GM20431 (cell line): ENCODE results near the gene TTC33.
"Not testable (repeated sequence)": the region's sequence is repeated elsewhere in the genome, so short reads cannot be mapped to it uniquely, and the experiment has no call there.

Experiments used
- in situ Hi-C: fragments of 300-500 bp; cut with MseI, MboI; formaldehyde crosslinking; loops from one replicate; pipeline ENCODE4 v1.15.0; 2020; ENCODE audit warnings: low sequenced_read_pairs; ENCODE audit not compliant: unreplicated experiment

Gene TTC33

DNA sequence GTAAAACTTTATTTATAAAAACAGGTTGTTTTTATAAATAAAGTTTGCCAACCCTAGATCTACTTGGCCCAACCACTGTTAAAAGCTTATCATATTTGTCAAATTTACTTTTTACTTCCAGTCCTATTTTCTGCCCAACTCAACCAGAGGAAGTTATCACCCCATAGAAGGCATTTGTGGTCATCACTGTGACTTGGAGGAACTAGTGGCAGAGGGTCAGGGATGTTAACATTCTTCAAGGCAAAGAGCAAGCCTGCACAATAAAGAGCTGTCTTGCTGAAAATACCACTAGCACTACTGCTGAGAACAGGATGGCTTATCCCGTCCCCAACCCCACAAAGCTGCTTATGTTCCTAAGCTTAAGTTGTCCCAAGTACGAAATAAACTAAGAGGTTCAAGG, 22.3 kb downstream of the TTC33 start:
- in situ Hi-C loops, result no loop called here

DNA sequence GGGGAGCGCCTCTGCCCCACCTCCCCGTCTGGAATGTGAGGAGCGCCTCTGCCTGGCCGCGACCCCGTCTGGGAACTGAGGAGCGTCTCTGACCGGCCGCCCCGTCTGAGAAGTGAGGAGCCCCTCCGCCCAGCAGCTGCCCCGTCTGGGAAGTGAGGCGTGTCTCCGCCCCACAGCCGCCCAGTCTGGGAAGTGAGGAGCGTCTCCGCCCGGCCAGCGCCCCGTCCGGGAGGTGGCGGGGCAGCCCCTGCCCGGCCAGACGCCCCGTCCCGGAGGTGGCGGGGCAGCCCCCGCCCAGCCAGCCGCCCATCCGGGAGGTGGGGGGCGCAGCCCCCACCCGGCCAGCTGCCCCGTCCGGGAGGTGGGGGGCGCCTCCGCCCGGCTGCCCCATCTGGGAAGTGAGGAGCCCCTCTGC, 33.3 kb downstream of the TTC33 start:
- in situ Hi-C loops, result not testable (repeated sequence)

DNA sequence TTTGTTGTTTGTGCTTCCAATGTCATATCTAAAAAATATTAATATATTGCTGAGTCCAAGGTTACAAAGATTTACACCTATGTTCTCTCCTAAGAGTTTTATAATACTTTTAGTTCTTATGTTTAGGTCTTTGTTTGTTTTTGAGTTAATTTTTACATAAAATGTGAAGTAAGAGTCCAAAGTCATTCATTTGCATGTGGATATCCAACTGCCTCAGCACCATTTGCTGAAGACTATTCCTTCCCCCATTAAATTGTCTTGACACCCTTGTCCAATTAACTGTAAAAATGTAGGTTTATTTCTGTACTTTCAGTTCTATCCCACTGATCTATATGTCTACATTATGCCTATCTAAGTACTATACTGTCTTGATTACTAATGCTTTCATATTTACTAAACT, 35.7 kb downstream of the TTC33 start:
- in situ Hi-C loops, result no loop called here

DNA sequence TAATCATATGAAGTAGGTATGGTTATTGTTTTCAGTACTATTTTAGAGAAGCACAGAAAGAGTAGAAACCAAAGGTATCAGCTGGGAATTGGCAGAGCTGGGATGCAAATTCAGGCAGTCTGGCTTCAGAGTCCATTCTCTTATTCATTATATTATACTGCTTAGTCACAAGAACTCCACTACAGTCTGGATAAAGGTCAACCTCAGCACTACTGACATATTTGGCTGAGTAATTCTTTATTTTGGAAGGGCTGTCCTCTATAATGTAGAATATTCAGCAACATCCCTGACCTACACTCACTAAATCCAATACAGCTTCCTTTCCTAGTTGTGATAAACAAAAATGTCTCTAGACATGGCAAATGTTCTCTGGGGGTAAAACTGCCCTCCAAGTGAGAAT, 38.5 kb downstream of the TTC33 start:
- in situ Hi-C loops, result no loop called here

DNA sequence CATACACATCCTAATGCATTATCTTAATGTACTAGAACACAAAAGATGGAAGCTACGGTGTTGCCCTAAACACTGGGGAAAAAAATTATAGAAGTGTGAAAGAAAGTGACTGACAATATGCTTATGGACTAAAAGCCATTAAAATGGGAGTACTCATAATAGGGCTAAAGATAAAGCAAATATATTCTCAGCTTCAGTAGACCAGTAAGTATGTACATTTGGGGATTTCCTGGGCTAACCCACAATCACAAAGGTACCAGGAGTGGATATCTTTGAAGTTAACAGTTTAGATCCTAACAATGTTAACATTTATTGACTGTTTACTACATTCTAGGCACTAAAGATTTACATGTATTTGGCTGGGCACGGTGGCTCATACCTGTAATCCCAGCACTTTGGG, 39.2 kb downstream of the TTC33 start:
- in situ Hi-C loops, result no loop called here

DNA sequence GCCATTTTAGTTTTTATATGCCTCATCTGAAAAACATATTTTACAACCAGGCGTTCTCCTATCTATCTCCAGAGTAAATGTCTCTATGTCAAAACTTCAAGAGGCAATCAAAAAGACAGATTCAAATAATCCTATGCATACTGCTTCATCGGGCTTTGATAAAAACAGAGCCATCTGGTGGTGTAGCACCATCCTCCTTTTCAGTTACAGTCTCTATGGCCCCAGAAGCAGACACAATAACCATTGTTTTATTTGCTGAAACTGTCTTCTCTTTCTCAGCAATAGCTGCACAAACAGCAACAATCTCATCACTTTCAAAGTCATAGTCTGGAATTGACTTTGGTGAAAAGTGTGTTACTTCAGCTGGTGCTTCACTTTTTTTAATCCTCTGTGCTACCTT, 39.8 kb downstream of the TTC33 start:
- in situ Hi-C loops, result no loop called here

DNA sequence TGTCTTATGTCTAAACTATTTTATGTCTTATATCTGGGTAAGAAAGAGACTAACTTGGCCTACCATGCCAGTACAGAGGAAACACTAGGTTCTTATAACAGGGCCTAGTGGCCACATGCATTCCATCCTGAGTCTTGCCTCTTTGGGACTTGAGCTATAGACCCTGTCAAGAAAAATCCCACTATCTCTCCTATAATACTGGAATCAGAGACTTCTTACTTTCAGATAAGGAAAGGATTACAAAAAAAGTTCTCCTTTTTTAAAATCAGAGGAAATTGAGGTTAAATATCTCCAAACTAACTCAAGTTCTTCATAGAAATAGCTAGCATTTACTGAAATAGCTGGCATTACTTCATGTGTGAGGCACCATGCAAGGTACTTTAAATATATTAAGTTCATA, 41.8 kb downstream of the TTC33 start:
- in situ Hi-C loops, result no loop called here

DNA sequence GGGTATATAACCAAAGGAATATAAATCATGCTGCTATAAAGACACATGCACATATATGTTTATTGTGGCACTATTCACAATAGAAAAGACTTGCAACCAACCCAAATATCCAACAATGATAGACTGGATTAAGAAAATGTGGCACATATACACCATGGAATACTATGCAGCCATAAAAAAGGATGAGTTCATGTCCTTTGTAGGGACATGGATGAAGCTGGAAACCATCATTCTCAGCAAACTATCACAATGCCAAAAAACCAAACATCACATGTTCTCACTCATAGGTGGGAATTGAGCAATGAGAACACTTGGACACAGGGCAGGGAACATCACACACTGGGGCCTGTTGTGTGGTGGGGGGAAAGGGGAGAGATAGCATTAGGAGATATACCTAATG, 45.2 kb downstream of the TTC33 start:
- in situ Hi-C loops, result not testable (repeated sequence)

DNA sequence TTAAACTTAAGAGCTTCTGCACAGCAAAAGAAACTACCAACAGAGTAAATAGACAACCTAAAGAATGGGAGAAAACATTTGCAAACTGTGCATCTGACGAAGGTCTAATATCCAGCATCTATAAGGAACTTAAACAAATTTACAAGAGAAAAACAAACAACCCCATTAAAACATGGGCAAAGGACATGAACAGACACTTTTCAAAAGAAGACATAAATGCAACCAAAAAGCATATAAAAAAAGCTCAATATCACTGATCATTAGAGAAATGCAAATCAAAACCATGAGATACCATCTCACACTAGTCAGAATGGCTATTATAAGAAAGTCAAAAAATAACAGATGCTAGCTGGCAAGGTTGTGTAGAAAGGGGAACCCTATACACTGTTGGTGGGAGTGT, 50.3 kb downstream of the TTC33 start:
- in situ Hi-C loops, result not testable (repeated sequence)

DNA sequence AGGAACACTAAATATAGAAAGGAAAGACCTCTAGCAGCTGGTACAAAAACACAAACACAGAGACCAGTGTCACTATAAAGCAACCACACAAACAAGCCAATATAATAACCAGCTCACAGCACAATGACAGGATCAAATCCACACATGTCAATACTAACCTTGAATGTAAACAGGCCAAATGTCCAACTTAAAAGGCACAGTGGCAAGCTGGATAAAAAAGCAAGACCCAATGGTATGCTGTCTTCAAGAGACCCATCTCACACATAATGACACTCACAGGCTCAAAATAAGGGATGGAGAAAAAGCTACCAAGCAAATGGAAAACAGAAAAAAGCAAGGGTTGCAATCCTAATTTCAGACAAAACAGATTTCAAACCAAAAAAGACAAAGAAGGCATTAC, 53.7 kb downstream of the TTC33 start:
- in situ Hi-C loops, result not testable (repeated sequence)

DNA sequence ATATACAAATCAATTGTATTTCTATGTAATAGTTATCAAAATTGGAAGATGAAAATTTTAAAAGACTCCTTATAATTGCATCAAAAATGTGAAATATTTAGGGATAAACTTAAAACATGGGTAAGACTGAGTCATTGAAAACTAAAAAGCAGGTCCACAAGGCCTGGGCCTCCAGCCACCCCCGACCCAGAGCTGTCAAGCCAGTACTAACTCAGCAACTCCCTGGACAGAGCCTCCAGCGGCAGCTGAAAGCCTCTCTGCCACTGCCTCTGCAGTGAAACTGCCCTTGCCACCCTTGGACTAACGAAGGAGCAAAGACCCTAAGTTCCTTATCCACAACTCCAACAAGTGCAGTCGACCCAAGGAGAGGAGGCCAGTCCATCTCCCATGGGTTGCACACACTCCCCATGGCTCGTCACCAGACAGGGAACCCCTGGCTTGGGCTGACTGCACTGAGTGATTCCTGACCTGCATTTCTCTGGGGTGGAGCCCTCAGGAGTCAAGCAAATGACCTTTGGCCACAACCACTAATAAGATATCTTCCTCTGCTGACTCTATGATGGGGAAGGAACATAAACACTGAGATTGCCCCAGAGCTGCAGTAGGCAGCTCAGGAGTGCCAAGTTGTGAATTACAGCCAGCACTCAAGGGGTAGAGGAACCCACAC, 55.5 kb downstream of the TTC33 start:
- in situ Hi-C loops, result no loop called here

DNA sequence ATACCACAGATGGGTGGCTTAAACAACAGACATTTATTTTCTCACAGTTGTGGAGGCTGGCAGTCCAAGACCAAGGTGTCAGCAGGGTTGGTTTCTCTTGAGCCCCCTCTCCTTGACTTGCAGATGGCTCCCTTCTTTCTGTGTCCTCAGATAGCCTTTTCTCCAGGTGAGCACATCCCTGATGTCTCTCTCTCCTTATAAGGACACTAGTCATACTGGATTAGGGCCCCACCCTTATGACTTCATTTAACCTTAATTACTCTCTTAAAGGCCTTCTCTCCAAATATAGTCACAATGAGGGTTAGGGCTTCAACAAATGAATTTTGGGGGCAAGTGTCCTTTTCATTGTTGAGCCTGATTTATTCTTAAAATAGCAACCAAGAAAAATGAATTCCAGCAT, 61.3 kb downstream of the TTC33 start:
- in situ Hi-C loops, result loop anchor here (25.0 kb wide), 1 partner anchor 1107 kb away; no protein-coding TSS in a partner anchor

DNA sequence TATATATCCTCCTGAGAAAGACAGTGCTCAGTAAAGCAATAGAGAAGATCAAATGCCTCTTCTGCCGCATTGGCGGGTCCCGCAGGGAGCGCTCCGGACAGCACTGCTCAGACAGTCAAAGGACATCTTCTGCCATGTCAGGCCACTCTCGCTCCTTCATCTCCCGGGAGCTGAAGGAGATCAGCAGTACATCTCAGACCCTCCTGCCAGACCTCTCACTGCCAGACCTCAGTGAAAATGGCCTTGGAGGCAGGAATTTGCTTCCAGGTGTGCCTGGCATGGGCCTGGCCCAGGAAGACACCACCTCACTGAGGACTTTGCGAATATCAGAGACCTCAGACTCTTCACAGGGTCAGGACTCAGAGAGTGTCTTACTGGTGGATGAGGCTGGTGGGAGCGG, 63.9 kb downstream of the TTC33 start:
- in situ Hi-C loops, result loop anchor here (25.0 kb wide), 1 partner anchor 1105 kb away; no protein-coding TSS in a partner anchor

DNA sequence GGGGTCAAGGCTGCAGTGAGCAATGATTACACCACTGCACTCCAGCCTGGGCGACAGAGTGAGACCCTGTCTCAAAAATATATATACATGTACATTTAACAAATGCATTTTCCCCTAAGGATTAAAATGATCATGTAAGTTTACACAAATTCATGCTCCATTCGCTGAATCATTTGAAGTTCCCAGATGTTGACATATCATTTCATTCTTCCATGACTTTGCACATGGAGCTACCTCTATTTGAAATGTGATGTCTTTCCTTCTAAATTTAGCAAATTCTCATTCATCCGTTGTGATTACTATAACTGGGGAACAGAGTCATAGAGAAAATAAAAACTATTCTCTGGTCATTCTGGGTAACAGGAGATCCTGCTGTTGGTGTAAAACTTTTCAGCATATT, 65.5 kb downstream of the TTC33 start:
- in situ Hi-C loops, result loop anchor here (25.0 kb wide), 1 partner anchor 1103 kb away; no protein-coding TSS in a partner anchor

DNA sequence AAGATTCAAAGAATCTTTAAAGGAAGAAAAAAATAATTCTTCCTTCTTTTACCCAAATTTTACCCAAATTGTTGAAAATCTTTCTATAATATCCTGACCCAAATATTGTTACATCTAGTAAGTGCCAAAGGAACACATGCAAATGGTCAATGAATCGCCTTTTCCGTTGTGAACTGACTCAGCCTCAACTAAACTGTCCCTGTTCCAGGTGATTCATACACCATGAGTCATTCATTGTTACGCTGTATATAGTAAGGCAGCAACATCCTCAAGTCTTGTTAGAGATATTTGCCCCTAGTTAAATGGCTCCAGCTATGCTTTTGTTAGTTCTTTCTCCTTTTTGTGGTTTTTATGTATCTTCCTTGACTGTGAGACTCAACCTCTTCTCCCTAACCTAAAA, 66.3 kb downstream of the TTC33 start:
- in situ Hi-C loops, result loop anchor here (10.0 to 25.0 kb wide), 2 partner anchors 735 to 1102 kb away; no protein-coding TSS in a partner anchor

DNA sequence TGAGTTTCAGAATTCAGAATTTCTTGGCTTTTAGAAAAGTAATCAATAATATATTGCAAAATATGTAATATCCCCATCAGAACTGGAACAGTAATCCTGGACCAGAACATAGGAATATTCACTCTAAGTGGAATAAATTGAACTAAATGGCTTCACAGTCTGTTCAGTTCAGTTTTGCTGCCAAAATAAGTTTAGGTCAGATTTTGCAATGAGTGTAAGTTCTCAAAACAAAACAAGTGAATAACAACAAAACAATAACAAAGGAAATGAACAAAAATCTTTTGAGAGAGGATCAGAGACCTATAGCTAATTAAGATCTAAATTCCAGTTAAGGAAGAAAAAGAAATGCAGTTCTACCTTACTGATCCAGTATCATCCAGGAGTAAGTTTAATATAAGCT, 66.8 kb downstream of the TTC33 start:
- in situ Hi-C loops, result loop anchor here (10.0 to 25.0 kb wide), 2 partner anchors 734 to 1102 kb away; no protein-coding TSS in a partner anchor

DNA sequence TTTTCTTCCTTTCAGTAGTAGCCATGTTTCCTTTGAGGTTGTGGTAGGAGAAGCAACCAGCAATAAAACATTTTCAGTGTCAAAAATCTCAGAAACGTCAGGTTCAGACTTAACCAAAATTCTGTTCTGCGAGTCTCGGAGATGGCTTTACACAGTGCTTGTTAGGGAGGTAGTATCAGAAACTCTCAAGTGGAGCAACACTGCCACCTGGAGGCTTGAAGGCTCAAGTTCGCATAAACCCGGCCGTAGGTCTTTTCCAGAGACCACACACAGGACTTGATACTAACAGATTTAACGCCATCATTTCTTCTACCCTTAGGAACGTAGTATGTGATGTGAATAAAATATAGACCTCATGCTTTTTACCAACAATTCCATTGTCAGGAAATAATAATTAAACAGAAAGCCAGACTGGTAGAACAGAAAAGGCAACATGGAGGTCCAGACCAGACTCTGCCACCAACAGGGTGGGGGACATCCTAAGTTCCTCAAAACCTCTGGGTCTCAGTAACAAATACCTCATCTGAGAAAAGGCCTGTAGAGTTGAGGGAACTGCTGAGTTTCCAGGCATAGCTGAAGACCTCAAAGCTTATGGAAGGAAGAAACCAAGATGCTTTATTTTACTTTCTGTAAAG, 67.5 kb downstream of the TTC33 start:
- in situ Hi-C loops, result loop anchor here (10.0 to 25.0 kb wide), 2 partner anchors 733 to 1101 kb away; no protein-coding TSS in a partner anchor

DNA sequence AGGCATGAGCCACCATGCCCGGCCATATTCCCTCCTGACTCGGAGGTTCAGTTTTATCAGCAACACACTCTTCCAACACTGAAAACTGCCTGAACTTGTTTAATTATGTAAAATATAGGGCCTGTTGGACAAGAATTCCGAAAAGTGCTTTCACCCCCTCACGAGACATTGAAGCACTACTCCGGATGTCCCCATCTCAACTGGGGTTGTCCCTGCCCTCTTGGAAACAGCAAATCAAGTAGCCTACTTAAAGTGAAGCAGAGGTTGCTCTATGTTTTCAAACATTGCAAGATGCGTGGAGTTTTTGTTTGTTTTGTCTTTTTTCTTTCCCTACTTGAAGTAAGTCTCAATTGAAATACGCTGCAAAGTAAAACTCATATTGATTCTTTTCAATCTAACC, 68.4 kb downstream of the TTC33 start:
- in situ Hi-C loops, result loop anchor here (10.0 to 25.0 kb wide), 2 partner anchors 733 to 1100 kb away; no protein-coding TSS in a partner anchor

DNA sequence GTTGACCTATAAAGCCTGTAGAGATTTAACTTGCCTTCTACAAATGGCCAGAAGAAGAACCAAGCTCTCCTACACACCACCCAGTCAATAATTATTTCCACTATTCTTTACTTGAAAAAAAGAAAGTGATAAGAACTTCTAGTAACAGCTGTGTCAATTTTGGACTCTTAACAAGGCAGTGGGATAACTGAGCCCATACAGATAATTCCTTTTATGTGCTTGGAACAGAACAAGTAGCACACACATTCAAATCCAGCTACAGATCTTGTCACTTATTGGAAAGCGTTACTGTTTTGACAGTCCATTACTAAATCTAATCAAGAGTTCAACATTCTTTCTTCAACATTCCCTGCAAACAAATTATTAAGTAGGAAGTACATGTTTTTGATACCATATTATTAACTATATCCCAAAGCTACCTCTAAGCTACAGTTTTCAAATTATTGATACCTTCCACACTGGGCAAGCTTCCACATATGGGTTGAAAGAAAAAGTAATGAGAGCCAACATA, 69.7 kb downstream of the TTC33 start:
- in situ Hi-C loops, result loop anchor here (10.0 to 25.0 kb wide), 2 partner anchors 731 to 1099 kb away; no protein-coding TSS in a partner anchor

DNA sequence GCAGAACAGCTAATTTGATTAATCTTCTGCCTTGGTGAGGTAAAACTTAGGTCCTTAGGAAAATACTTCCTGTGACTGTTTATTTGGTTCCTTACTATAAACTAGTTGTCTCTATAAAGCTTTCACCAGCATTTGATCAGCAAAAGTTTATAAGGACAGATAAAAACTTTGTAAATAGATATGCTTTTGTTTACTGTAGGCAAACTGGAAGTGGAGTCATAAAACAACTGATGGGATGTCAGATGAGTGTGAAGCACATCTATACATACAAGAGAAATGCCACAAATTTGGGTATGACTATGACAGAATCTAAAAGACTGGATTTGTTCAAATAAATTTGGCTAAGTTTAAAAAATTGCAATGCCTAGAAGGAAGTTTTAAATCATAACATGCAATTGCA, 70.6 kb downstream of the TTC33 start:
- in situ Hi-C loops, result loop anchor here (10.0 to 25.0 kb wide), 2 partner anchors 730 to 1098 kb away; no protein-coding TSS in a partner anchor

DNA sequence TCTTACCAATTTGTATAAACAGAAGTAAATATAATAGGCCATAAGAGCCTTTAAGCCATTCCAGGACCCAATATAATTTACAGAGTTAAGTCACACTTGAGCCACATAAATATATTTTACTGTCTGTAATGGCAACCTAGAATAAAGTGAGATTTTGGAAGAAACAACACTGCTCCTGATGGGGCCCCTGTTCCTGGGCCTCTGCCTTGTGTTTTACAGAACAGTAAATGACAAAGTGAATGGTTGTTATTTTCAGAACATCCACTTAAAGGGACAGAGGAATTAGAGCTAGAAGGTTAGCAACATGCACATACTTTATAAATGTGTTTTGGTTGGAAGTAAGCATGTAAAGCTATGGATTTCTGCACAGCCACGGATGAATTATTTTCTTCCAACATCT, 72.5 kb downstream of the TTC33 start:
- in situ Hi-C loops, result loop anchor here (10.0 to 25.0 kb wide), 2 partner anchors 729 to 1096 kb away; no protein-coding TSS in a partner anchor
